AG08396 (cell line): ENCODE measurements around the gene DNTT.

Experiments used
- DNase-seq: peaks from one replicate; pipeline ENCODE4 v3.0.0; 2012; ENCODE audit warnings: low spot score, mixed read lengths

Gene DNTT

DNA sequence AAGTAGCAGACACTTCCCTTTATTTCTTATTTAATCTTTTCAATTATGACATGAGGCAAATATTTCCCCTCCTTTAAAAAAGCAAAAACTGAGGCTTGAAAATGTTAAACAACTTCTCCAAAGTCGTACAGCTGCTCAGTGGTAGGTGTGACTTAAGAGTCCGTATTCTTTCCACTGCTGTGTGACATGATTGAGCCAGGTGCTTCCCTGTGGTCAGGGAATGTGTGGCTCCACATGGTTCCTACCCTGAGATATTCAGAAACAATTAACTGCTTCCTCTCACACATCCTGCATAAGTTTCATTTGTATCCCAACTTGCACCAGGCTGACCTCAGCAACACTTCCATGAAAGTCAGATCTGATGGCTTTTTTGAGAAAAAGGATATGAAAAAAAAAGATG, 41.0 kb downstream of the DNTT start:
- DNase-seq, result no peak

GRCh38 chr10:96346295-96346694, 42.1 kb downstream of the DNTT start:
- DNase-seq, result no peak

DNA sequence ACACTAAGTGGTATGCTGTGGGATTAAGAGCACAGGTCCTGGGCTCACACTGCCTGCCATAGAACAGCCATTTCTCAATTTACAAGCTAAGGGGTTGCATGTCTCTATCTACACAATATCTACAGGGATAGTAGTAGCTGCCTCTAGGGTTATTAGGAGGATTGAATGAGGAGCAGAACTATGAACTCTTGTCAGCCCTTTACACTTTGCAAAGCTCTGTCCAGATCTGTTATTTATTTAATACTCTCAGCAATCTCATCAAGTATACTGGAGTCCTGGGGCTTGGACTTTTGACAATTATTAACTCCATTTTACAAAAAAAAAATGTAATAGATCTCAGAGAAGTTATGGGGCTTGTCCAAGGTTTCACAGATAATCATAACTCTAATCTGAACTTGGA, 47.8 kb downstream of the DNTT start:
- DNase-seq, result no peak

DNA sequence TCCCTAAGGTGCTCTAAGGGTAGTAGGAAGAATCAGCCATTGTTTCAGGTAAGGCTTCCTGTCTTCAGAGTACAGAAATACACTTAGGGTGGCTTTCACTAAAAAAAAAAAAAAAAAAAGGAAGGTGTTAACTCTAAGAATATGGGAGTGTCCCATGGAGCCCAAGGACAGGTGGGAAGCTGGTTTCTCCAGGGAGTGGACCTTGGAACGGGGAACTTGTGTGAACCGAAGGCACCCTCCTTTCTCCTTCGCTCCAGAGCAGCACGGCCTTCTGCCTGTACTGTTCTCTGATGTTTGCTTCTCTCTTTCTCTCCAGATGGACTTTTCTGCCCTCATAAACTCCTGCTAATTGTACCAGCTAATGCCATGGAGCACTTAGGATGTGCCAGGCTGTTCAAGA, 48.3 kb downstream of the DNTT start:
- DNase-seq, result no peak

- no peak for DNase-seq
Measured at GRCh38 chr10:96357038-96357620, 52.9 kb downstream of the DNTT start.

GRCh38 chr10:96358851-96359540, 54.8 kb downstream of the DNTT start, which contains the start of gene OPALIN:
Gene OPALIN, minus strand, starts transcription at chr10:96359002. Its CDS starts 106 bp downstream, at chr10:96358896.
- DNase-seq, result no peak

- DNase-seq, result no peak
Measured at GRCh38 chr10:96359616-96360015, 55.4 kb downstream of the DNTT start.

DNA sequence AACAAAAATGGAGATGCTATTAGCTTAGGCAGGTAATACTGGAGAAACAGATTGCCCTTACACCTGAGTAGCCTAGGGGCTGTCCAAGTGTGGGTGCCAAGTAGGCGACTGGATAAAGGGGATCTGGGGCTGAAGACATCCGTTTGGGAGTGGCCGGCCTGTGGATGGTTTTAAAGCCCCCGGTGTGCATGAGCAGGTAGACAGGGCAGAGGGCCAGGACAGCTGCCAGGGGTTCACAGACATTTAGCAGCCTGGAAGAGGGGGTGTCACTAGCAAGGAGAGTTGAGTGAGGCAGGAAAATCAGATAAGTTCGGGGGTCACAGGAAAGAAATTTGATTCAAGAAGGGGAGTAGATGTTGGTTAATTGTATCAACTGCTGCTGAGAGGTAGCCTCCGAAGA, 56.1 kb downstream of the DNTT start:
- DNase-seq, result no peak

- no peak for DNase-seq
Measured at GRCh38 chr10:96360766-96361165, 56.5 kb downstream of the DNTT start.

GRCh38 chr10:96365571-96365970, 61.3 kb downstream of the DNTT start:
- DNase-seq, result no peak

- no peak for DNase-seq
Measured at GRCh38 chr10:96366508-96366907, 62.3 kb downstream of the DNTT start.

DNA sequence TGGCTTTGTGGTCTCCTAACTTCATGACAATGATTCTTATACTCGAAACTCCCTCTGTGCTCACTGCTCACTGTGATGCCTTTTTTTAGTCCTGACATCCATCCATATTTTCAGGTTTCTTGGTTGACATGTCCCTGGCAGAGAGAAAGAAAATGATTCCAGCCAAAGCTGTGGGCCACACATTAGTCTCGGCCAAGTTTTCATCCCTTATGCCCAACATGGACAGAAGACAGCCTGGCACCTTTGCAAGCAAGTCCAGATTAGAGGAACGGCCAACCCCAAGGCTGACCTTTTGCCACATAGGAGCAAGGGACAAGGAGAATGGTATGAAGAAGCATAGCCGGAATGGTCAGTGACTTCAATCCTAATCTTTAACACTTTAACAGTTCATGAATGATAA, 63.2 kb downstream of the DNTT start:
- no peak for DNase-seq

GRCh38 chr10:96368971-96369370, 64.7 kb downstream of the DNTT start:
- DNase-seq, result no peak

GRCh38 chr10:96369890-96370583, 65.8 kb downstream of the DNTT start:
- no peak for DNase-seq

DNA sequence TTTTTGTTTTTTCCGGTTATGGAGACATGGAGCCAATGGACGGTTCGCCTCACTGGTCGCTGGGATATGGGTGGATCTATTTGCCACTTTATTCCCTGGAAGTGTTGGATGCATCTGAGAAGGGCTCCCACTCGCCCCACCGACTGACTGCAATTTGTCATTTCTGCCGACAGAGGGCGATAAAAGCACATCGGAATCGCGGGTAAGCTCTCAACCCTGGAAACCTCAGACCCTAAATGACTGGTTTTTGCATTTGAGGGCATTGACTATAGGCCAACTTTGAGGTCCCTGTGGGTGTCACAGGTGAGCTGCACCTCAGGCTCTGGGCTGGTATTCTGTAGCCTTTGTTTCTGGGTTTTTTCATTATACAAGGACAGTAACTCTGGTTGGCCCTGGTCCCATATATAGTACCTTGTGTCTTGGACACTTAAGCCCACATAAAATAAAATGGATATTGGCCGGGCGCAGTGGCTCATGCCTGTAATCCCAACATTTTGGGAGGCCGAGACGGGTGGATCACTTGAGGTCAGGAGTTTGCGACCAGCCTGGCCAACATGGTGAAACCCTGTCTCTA, 66.4 kb downstream of the DNTT start:
- peak; percentile 70 for DNase-seq

GRCh38 chr10:96371356-96371755, 67.1 kb downstream of the DNTT start:
- no peak for DNase-seq

DNA sequence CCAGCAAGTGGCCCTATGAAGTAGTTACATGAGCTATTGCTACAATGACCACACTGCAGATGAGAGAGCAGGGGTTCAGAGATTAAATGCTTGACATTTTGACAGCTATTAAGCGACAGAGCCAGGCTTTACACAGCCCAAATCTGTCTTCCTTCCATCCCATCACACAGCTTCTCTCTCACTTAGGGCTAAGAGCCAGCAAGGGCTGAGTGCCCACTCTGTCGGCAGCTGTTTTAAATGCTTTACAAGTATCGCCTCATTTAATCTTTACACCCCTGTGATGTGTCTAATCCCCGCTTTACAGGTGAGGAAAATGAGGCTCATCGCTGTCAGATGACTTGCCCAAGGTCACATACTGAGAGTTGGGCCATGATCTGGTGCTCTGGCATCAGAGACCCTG, 69.8 kb downstream of the DNTT start:
- no peak for DNase-seq

DNA sequence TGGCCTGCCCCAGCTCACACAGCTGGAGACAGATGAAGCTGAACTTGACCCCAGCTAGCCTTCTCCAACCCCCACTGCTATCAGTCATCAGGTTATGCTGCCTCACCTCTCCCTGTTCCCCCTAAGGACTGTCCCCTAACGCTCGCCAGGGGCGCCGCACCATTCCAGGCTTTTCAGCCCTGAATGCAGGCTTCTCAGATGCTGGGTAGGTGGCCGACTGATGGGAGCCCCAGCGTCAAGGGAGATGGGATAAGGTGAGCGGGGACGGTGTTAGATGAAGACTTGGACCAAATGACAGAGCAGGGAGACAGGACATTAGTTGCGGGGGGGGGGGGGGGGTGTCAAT, 70.4 kb downstream of the DNTT start:
- DNase-seq, result no peak

GRCh38 chr10:96374985-96375830, 71.0 kb downstream of the DNTT start:
- peak; percentile 95 for DNase-seq

GRCh38 chr10:96376483-96376882, 72.2 kb downstream of the DNTT start:
- DNase-seq, result no peak

- no peak for DNase-seq
Measured at GRCh38 chr10:96377816-96378294, 73.6 kb downstream of the DNTT start.

DNA sequence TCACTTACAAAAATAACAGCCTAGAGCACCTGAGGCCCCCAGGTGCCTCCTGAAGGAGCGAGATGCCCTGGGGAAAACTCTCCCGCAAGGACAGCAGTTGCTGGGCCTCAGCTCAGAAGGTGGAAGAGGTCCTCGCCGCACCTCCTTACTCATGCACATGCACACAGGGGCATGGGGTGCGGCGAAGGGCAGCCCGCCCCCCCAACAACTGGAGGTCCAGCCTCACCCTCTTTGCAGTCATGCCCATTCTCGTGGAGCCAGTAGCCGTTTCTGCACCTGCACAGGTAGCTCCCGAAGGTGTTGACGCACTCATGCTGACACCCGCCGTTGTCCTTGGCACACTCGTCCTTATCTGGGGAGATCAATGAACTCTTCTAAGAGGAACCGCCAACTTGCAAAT, 74.5 kb downstream of the DNTT start:
- no peak for DNase-seq
